Measurements from ENCODE around the gene JTB.

- TF ChIP-seq, protein P1, sequence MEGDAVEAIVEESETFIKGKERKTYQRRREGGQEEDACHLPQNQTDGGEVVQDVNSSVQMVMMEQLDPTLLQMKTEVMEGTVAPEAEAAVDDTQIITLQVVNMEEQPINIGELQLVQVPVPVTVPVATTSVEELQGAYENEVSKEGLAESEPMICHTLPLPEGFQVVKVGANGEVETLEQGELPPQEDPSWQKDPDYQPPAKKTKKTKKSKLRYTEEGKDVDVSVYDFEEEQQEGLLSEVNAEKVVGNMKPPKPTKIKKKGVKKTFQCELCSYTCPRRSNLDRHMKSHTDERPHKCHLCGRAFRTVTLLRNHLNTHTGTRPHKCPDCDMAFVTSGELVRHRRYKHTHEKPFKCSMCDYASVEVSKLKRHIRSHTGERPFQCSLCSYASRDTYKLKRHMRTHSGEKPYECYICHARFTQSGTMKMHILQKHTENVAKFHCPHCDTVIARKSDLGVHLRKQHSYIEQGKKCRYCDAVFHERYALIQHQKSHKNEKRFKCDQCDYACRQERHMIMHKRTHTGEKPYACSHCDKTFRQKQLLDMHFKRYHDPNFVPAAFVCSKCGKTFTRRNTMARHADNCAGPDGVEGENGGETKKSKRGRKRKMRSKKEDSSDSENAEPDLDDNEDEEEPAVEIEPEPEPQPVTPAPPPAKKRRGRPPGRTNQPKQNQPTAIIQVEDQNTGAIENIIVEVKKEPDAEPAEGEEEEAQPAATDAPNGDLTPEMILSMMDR (IDR thresholded peaks at IDR 0.05) = no peak
- TF ChIP-seq EZH2 (IDR thresholded peaks at IDR 0.05) = no peak
- no peak for TF ChIP-seq EZH2phosphoT487 (IDR thresholded peaks at IDR 0.05)
Measured at GRCh38 chr1:153937331-153937730, 40.1 kb downstream of the JTB start.
